B cell (primary cell): Measurements from ENCODE around the gene FAM117B. TPM values are rescaled to one million over a fixed set of nuclear protein-coding genes. Genes with fewer than 3 reads are reported as not detected.

Source experiments
- ATAC-seq: fragments of 200-7000 bp; cut with Tn5 transposase; one replicate; pipeline ENCODE4 v1.10.0; 2021; ENCODE audit warnings: low read depth, mild to moderate bottlenecking, moderate number of reproducible peaks, moderate library complexity
- CTCF ChIA-PET: fragments of 350-600 bp; sonication (Branson Sonifier 250); formaldehyde crosslinking; loops from one replicate; lab custom pipeline; 2021; ENCODE audit warnings: antibody characterized with exemption, inconsistent platforms; lab: Charles Lee
- POLR2A ChIA-PET: fragments of 350-600 bp; sonication (Branson Sonifier 250); formaldehyde crosslinking; loops from one replicate; lab custom pipeline; 2021; ENCODE audit warnings: antibody characterized with exemption; lab: Charles Lee
- DNase-seq: peaks from one replicate; pipeline ENCODE4 v3.0.0; 2013
- H2AFZ ChIP-seq: 2 replicates; pipeline ENCODE4 v1.6.1; 2012; ENCODE audit warnings: mild to moderate bottlenecking, low read depth, low read length; ENCODE audit not compliant: insufficient read depth, poor library complexity, severe bottlenecking
- H3K27ac ChIP-seq, 2 donors: 1 replicate in 1 of 2; 2 replicates in 1 of 2; pipeline ENCODE4 v1.5.1; 2012 to 2013; ENCODE audit warnings: low read length in 2 of 2, mild to moderate bottlenecking in 2 of 2, moderate library complexity in 1 of 2
- H3K27me3 ChIP-seq, 4 experiments: fragments of 200-600 bp in 1 of 4; sonication (generic) in 1 of 4; replicated peaks in 1 of 4; 1 replicate in 2 of 4; 2 replicates in 2 of 4; pipeline versions ENCODE4 v1.6.1 to v1.7.0; 2013 to 2016; ENCODE audit warnings: low read length in 3 of 4, mild to moderate bottlenecking in 2 of 4, mixed read lengths in 1 of 4, moderate library complexity in 1 of 4; ENCODE audit not compliant: insufficient read depth in 4 of 4, control insufficient read depth in 3 of 4; ENCODE audit errors: control extremely low read depth in 1 of 4
- H3K36me3 ChIP-seq, 2 experiments: replicated peaks in 1 of 2; 1 replicate in 1 of 2; 2 replicates in 1 of 2; pipeline versions ENCODE4 v1.6.1 to v1.7.1; 2013; ENCODE audit warnings: low read length in 1 of 2; ENCODE audit not compliant: insufficient read depth in 2 of 2, control insufficient read depth in 1 of 2; ENCODE audit errors: control extremely low read depth in 1 of 2, extremely low read depth in 1 of 2
- H3K4me1 ChIP-seq, 2 donors: fragments of 200-600 bp in 1 of 2; sonication (generic) in 1 of 2; 1 replicate in 1 of 2; 2 replicates in 1 of 2; pipeline versions ENCODE4 v1.5.1 to v1.6.1; 2013 to 2017; ENCODE audit warnings: low read length in 2 of 2; ENCODE audit not compliant: control insufficient read depth in 2 of 2, insufficient read depth in 2 of 2
- H3K4me2 ChIP-seq: replicated peaks from 2 replicates; pipeline ENCODE3; 2012; ENCODE audit warnings: mild to moderate bottlenecking, low read depth, low read length; ENCODE audit not compliant: poor library complexity, severe bottlenecking
- H3K4me3 ChIP-seq, 5 experiments: fragments of 200-600 bp in 1 of 5; sonication (generic) in 1 of 5; 1 replicate in 3 of 5; 2 replicates in 2 of 5; pipeline versions ENCODE4 v1.5.1 to v1.7.0; 2011 to 2016; ENCODE audit warnings: low read length in 4 of 5, mild to moderate bottlenecking in 4 of 5, low read depth in 2 of 5, control low read depth in 1 of 5, moderate library complexity in 1 of 5; ENCODE audit not compliant: insufficient read depth in 1 of 5; ENCODE audit errors: control extremely low read depth in 1 of 5, extremely low read depth in 1 of 5
- H3K79me2 ChIP-seq: fragments of 200-600 bp; sonication (generic); one replicate; pipeline ENCODE4 v1.6.0; 2016; ENCODE audit warnings: low read length; ENCODE audit not compliant: control insufficient read depth, insufficient read depth
- H3K9ac ChIP-seq: fragments of 200-600 bp; sonication (generic); 2 replicates; pipeline ENCODE4 v1.6.1; 2017; ENCODE audit warnings: mild to moderate bottlenecking, low read length, moderate library complexity
- H3K9me3 ChIP-seq, 3 donors: one replicate each; pipeline versions ENCODE4 v1.6.1 to v1.7.1; 2013; ENCODE audit warnings: low read length in 2 of 3; ENCODE audit not compliant: control insufficient read depth in 2 of 3, insufficient read depth in 1 of 3; ENCODE audit errors: control extremely low read depth in 1 of 3
- H4K20me1 ChIP-seq: 2 replicates; pipeline ENCODE4 v1.6.0; 2012; ENCODE audit warnings: mild to moderate bottlenecking, low read length; ENCODE audit not compliant: insufficient read depth, control insufficient read depth, poor library complexity, severe bottlenecking
- H3K27ac Mint-ChIP-seq: one replicate; pipeline ENCODE4 v1.8.0; 2021; ENCODE audit warnings: mixed read lengths
- H3K27me3 Mint-ChIP-seq: one replicate; pipeline ENCODE4 v1.8.0; 2021; ENCODE audit warnings: mixed read lengths
- H3K4me1 Mint-ChIP-seq: one replicate; pipeline ENCODE4 v1.8.0; 2021; ENCODE audit warnings: mixed read lengths
- H3K4me3 Mint-ChIP-seq: one replicate; pipeline ENCODE4 v1.8.0; 2021; ENCODE audit warnings: mixed read lengths
- H3K9me3 Mint-ChIP-seq: one replicate; pipeline ENCODE4 v1.8.0; 2022; ENCODE audit warnings: mixed read lengths; ENCODE audit not compliant: insufficient read depth
- EZH2 ChIP-seq: IDR thresholded peaks from 2 replicates; pipeline ENCODE4 v1.6.1; 2012; ENCODE audit warnings: borderline replicate concordance, low read depth, mild to moderate bottlenecking, moderate library complexity, low read length; ENCODE audit not compliant: insufficient read depth, poor library complexity, severe bottlenecking
- WGBS: methylation state at CpG from one replicate; pipeline ENCODE4 v1.1.5; 2013; ENCODE audit warnings: missing lambda C conversion rate; ENCODE audit not compliant: insufficient coverage; 5-methylcytosine and 5-hydroxymethylcytosine counted together
- intact Hi-C: fragments of 100-400 bp; cut with micrococcal nuclease; formaldehyde crosslinking; loops from one replicate; pipeline ENCODE4 v1.10.0; 2022
- polyA plus RNA-seq: library from polyadenylated mRNA; depleted of rRNA; stranded (reverse); fragments of >200 nt; gene quantifications from 2 replicates; pipeline ENCODE4 v1.2.3, GENCODE V29; 2012
- total RNA-seq, 2 donors: library from RNA; stranded (reverse); fragments of 120-200 nt in 1 of 2; gene quantifications; 1 replicate in 1 of 2; 2 replicates in 1 of 2; pipeline versions ENCODE4 v1.2.3 to v1.2.4, GENCODE V29; 2013 to 2022
- TF ChIP-seq, protein P1 (sequence below): fragments of 200-600 bp; IDR thresholded peaks from one replicate; pipeline ENCODE4 v1.8.0; 2022; ENCODE audit warnings: antibody characterized with exemption, mild to moderate bottlenecking

FAM117B gene
- total and polyA plus RNA-seq, 2 donors (not counting 1 experiment from before 2014, with no cell fraction given) = 11.5 to 50.1 TPM

DNA sequence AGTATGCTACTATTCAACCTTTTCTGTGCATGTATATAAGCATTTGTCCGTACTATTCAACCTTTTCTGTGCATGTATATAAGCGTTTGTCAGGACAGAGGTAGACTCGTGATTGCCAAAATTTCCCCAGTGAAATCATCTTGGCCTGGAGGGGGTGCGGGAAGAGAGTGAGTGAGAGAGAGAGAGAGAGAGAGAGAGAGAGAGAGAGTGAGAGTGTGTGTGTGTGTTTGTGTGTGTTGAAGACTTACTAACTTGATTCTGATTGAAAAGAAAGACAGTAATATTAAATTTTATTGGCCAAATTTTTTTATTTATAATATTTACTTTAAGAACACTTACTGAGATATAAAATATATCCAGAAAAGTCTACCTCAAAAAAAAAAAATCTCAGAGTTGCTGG is 19.1 kb downstream of the FAM117B start:
- Histone ChIP-seq H3K27ac (peak overlapping the region in 1 of 2 donors; percentile 61), H2AFZ (no peak overlapping the region), H3K36me3 (no peaks in the 10 kb centered on the region), H3K79me2 (peaks cover 99% of the 10 kb centered on the region), H3K4me2 (no peak overlapping the region), H4K20me1 (no peaks in the 10 kb centered on the region), H3K4me1 (peaks cover 54 to 76% of the 10 kb centered on the region in 2 donors), H3K9ac (no peak overlapping the region), H3K27me3 (no peaks in the 10 kb centered on the region), H3K9me3 (no peaks in the 10 kb centered on the region), H3K4me3 (no peak overlapping the region)
- peak overlapping the region; percentile 64 for H3K27ac Mint-ChIP-seq
- WGBS = 89% methylated on average over 3 of the region's 4 CpGs
- DNase-seq (no peak), ATAC-seq (no peak)
- intact Hi-C loops = no loop called here
- CTCF ChIA-PET = no interaction called here
- H3K9me3 Mint-ChIP-seq = no peaks in the 10 kb centered on the region
- POLR2A ChIA-PET = interaction anchor here (0.6 kb wide), 1 partner anchor 18 kb away, joined by 3 read pairs; no protein-coding TSS in a partner anchor
- TF ChIP-seq, protein P1, sequence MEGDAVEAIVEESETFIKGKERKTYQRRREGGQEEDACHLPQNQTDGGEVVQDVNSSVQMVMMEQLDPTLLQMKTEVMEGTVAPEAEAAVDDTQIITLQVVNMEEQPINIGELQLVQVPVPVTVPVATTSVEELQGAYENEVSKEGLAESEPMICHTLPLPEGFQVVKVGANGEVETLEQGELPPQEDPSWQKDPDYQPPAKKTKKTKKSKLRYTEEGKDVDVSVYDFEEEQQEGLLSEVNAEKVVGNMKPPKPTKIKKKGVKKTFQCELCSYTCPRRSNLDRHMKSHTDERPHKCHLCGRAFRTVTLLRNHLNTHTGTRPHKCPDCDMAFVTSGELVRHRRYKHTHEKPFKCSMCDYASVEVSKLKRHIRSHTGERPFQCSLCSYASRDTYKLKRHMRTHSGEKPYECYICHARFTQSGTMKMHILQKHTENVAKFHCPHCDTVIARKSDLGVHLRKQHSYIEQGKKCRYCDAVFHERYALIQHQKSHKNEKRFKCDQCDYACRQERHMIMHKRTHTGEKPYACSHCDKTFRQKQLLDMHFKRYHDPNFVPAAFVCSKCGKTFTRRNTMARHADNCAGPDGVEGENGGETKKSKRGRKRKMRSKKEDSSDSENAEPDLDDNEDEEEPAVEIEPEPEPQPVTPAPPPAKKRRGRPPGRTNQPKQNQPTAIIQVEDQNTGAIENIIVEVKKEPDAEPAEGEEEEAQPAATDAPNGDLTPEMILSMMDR = no peak
- no peak for TF ChIP-seq EZH2
- peak overlapping the region; percentile 8 for H3K4me3 Mint-ChIP-seq
- H3K4me1 Mint-ChIP-seq = peaks cover 77% of the 10 kb centered on the region
- no peaks in the 10 kb centered on the region for H3K27me3 Mint-ChIP-seq

DNA sequence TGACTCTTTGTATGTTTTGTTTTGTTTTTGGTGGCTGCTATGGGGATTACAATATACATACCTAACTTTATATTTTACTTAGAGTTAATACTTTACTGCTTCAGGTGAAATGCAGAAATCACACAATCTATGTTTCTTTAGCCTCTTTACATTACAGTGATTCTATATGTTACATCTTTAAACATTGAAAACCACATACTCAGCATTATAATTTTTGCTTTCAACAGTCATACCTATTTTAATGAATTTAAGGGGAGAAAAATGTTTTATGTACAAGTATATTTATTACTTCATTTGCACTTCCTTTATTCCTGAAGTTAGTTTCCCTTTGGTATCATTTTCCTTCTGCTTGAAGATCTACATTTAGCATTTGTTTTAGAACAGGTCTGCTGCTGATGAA is 23.1 kb downstream of the FAM117B start:
- POLR2A ChIA-PET = no interaction called here
- no peak overlapping the region for H2AFZ ChIP-seq
- Mint-ChIP-seq H3K27me3 (no peaks in the 10 kb centered on the region), H3K27ac (peak overlapping the region; percentile 80), H3K4me1 (peaks cover 76% of the 10 kb centered on the region), H3K4me3 (no peak overlapping the region), H3K9me3 (no peaks in the 10 kb centered on the region)
- TF ChIP-seq EZH2 = no peak
- TF ChIP-seq, protein P1 = no peak
- peak overlapping the region in 1 of 2 donors; percentile 50 for H3K27ac ChIP-seq
- H3K4me3 ChIP-seq = no peak overlapping the region
- intact Hi-C loops = loop anchor here (5.0 kb wide), 1 partner anchor 94 kb away; no protein-coding TSS in a partner anchor
- H3K4me2 ChIP-seq = peak overlapping the region; percentile 23
- peaks cover 99% of the 10 kb centered on the region for H3K79me2 ChIP-seq
- no peaks in the 10 kb centered on the region for H3K27me3 ChIP-seq
- H3K9me3 ChIP-seq = peaks cover 0 to 3% (median 0%) of the 10 kb centered on the region in 3 donors
- no peak overlapping the region for H3K9ac ChIP-seq
- H4K20me1 ChIP-seq = no peaks in the 10 kb centered on the region
- DNase-seq = no peak
- peaks cover 0 to 2% of the 10 kb centered on the region in 2 experiments for H3K36me3 ChIP-seq
- CTCF ChIA-PET = interaction anchor here (0.6 to 3.2 kb wide), 3 partner anchors 14 to 84 kb away, joined by 3 to 13 read pairs (median 6); no protein-coding TSS in a partner anchor
- no peak for ATAC-seq
- peaks cover 40 to 69% of the 10 kb centered on the region in 2 donors for H3K4me1 ChIP-seq
